Stimulated activated CD4-positive, alpha-beta T cell treated with anti-CD3 and anti-CD28 coated beads, TNF-alpha, amount 100 ng/mL, for 48 hours (primary cell): ENCODE data around the gene RFLNA.
"Not testable (repeated sequence)": the region's sequence is repeated elsewhere in the genome, so short reads cannot be mapped to it uniquely, and the experiment has no call there.

ENCODE experiments used
- DNase-seq, 3 donors: peaks; one replicate each; pipeline ENCODE4 v3.0.0-alpha.2; 2020; ENCODE audit warnings: low read depth in 3 of 3

RFLNA gene

GRCh38 chr12:124282287-124282686, 12.6 kb upstream of the RFLNA start:
- no peak for DNase-seq

GRCh38 chr12:124283326-124283725, 11.6 kb upstream of the RFLNA start:
- no peak for DNase-seq

- DNase-seq = no peak
Measured at GRCh38 chr12:124284368-124284767, 10.5 kb upstream of the RFLNA start.

- no peak for DNase-seq
Measured at GRCh38 chr12:124286414-124286813, 8.5 kb upstream of the RFLNA start.

- no peak for DNase-seq
Measured at GRCh38 chr12:124286971-124287370, 7.9 kb upstream of the RFLNA start.

GRCh38 chr12:124289634-124290600, 5.0 kb upstream of the RFLNA start:
- DNase-seq = no peak

- no peak for DNase-seq
Measured at GRCh38 chr12:124292385-124292784, 2.5 kb upstream of the RFLNA start.

GRCh38 chr12:124293286-124294003, 1.4 kb upstream of the RFLNA start:
- no peak for DNase-seq

GRCh38 chr12:124295431-124296058, 652 bp downstream of the RFLNA start:
- DNase-seq = no peak

GRCh38 chr12:124296295-124296915, 1.5 kb downstream of the RFLNA start:
- no peak for DNase-seq

- no peak for DNase-seq
Measured at GRCh38 chr12:124296916-124297351, 2.0 kb downstream of the RFLNA start.

- DNase-seq = no peak
Measured at GRCh38 chr12:124297389-124297788, 2.5 kb downstream of the RFLNA start.

- no peak for DNase-seq
Measured at GRCh38 chr12:124297856-124298255, 3.0 kb downstream of the RFLNA start.

- DNase-seq = no peak
Measured at GRCh38 chr12:124298685-124299410, 4.0 kb downstream of the RFLNA start.

GRCh38 chr12:124299628-124300388, 4.9 kb downstream of the RFLNA start:
- no peak for DNase-seq

- not testable (repeated sequence) for DNase-seq
Measured at GRCh38 chr12:124300657-124301056, 5.8 kb downstream of the RFLNA start.

- DNase-seq = no peak
Measured at GRCh38 chr12:124301084-124301654, 6.3 kb downstream of the RFLNA start.

GRCh38 chr12:124302241-124302806, 7.4 kb downstream of the RFLNA start:
- no peak for DNase-seq

- DNase-seq = no peak
Measured at GRCh38 chr12:124302807-124303578, 8.1 kb downstream of the RFLNA start.
